ENCODE results near the gene ITPKA. TPM values are rescaled to one million over a fixed set of nuclear protein-coding genes. Genes with fewer than 3 reads are reported as not detected.

Gene ITPKA
- polyA plus RNA-seq, 1 of the 3 experiments (the other 2 are of a cell fraction): 2.2 TPM

DNA sequence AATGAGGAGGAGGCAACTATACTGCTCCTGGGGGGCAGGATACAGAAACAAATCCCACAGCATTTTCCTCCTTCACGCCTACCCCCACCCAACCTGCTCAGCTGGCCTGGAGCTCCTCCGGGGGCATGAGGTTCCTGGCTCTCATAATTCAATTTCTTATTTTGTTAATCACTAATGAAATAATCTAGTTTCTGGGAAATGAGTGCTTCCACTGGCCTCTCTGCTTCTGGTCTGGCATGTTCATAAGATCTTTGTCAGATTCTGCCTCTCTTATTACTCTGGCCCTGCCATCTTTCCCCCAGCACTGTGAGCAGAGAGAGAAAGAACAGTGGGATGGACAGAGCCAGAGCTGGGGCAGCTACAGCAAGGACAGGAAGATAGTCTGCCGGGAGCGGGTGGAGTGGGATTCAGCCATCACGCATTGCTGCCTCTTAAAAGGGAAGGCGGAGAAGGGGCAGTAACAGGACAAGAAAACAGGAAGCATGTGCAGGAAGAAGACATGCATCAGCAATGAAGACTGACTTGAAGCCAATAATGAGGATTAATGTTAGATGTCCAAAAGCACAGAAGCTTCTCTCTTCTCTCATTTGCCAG lies 36.8 kb downstream of the ITPKA start:
- Histone ChIP-seq H4K20me1 (ENCODE audit: insufficient read depth) (no peaks in the 10 kb centered on the region), H3K4me3 (ENCODE audit: low read depth in 2 of 2, low read length in 1 of 2) (no peak overlapping the region), H2AFZ (ENCODE audit: low read depth) (no peak overlapping the region), H3K36me3 (replicated peaks in 1 of 2; ENCODE audit: control insufficient read depth in 1 of 2, insufficient read depth in 2 of 2, low read length in 1 of 2) (peaks cover 17 to 46% of the 10 kb centered on the region in 2 experiments), H3K79me2 (ENCODE audit: insufficient read depth) (no peaks in the 10 kb centered on the region), H3K4me2 (no peak overlapping the region), H3F3A (replicated peaks; ENCODE audit: insufficient read depth) (no peaks in the 10 kb centered on the region), H3K9ac (no peak overlapping the region), H3K9me2 (no peaks in the 10 kb centered on the region), H3K27me3 (ENCODE audit: insufficient read depth) (no peaks in the 10 kb centered on the region), H3K9me3 (no peaks in the 10 kb centered on the region), H3K4me1 (ENCODE audit: control insufficient read depth in 1 of 2, insufficient read depth in 2 of 2, low read depth in 1 of 2, low read length in 1 of 2) (peaks cover 0 to 43% of the 10 kb centered on the region in 2 experiments; a peak in 1 of 4 replicates), H3K27ac (ENCODE audit: low read depth in 2 of 2, low read length in 1 of 2) (peak overlapping the region in 1 of 2 experiments; percentile 92; a peak in 2 of 4 replicates)
- CTCF ChIA-PET: interaction anchor here (0.6 to 2.0 kb wide), 4 partner anchors 14 to 130 kb away, joined by 3 to 8 read pairs (median 5); partner anchors contain the start of genes LTK, MGA and RPAP1
- TF ChIP-seq MXI1 (IDR thresholded peaks at IDR 0.05; ENCODE audit: low read depth, low read length) (peak; percentile 63), RAD21 (IDR thresholded peaks at IDR 0.05; ENCODE audit: low read length) (no peak), RCOR1 (IDR thresholded peaks at IDR 0.05; ENCODE audit: low read length) (peak; percentile 81), GATA2 (CRISPR knock-in tag; IDR thresholded peaks at IDR 0.05) (no peak), EP300 (IDR thresholded peaks at IDR 0.05; ENCODE audit: borderline replicate concordance in 1 of 2, low read depth in 1 of 2, low read length in 1 of 2) (peak in 1 of 2 experiments; percentile 82; a peak in 2 of 4 replicates), SMC3 (IDR thresholded peaks at IDR 0.05; ENCODE audit: low read depth, low read length) (no peak)
- WGBS (ENCODE audit: low lambda C conversion rate): 71% methylated on average over 6 of the region's 6 CpGs
- POLR2A ChIA-PET: interaction anchor here (0.8 to 2.0 kb wide), 2 partner anchors 12 to 14 kb away, joined by 3 to 8 read pairs; partner anchors contain the start of gene RPAP1
- peak; percentile 66 for DNase-seq

- H3K4me2 ChIP-seq: no peak overlapping the region
- H3K9ac ChIP-seq: no peak overlapping the region
- H4K20me1 ChIP-seq (ENCODE audit: insufficient read depth): no peaks in the 10 kb centered on the region
- H3F3A ChIP-seq (replicated peaks; ENCODE audit: insufficient read depth): peaks cover 5% of the 10 kb centered on the region
- TF ChIP-seq, protein P1, sequence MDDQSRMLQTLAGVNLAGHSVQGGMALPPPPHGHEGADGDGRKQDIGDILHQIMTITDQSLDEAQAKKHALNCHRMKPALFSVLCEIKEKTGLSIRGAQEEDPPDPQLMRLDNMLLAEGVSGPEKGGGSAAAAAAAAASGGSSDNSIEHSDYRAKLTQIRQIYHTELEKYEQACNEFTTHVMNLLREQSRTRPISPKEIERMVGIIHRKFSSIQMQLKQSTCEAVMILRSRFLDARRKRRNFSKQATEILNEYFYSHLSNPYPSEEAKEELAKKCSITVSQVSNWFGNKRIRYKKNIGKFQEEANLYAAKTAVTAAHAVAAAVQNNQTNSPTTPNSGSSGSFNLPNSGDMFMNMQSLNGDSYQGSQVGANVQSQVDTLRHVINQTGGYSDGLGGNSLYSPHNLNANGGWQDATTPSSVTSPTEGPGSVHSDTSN (IDR thresholded peaks at IDR 0.05): no peak
- TF ChIP-seq, protein P2, sequence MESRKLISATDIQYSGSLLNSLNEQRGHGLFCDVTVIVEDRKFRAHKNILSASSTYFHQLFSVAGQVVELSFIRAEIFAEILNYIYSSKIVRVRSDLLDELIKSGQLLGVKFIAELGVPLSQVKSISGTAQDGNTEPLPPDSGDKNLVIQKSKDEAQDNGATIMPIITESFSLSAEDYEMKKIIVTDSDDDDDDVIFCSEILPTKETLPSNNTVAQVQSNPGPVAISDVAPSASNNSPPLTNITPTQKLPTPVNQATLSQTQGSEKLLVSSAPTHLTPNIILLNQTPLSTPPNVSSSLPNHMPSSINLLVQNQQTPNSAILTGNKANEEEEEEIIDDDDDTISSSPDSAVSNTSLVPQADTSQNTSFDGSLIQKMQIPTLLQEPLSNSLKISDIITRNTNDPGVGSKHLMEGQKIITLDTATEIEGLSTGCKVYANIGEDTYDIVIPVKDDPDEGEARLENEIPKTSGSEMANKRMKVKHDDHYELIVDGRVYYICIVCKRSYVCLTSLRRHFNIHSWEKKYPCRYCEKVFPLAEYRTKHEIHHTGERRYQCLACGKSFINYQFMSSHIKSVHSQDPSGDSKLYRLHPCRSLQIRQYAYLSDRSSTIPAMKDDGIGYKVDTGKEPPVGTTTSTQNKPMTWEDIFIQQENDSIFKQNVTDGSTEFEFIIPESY (IDR thresholded peaks at IDR 0.05; ENCODE audit: borderline replicate concordance, low read depth): no peak
- no peak for TF ChIP-seq CHD2 (IDR thresholded peaks at IDR 0.05; ENCODE audit: low read length, partially characterized antibody)
- TF ChIP-seq RXRA (IDR thresholded peaks at IDR 0.05; ENCODE audit: borderline replicate concordance, low read depth): no peak
- TF ChIP-seq FOXM1 (IDR thresholded peaks at IDR 0.05; ENCODE audit: low read depth): no peak
- no peak for TF ChIP-seq RFX5 (IDR thresholded peaks at IDR 0.05; ENCODE audit: low read length)
- TF ChIP-seq TAF1 (IDR thresholded peaks at IDR 0.05; ENCODE audit: borderline replicate concordance, low read depth, low read length): no peak
- no peak for TF ChIP-seq YY1 (IDR thresholded peaks at IDR 0.05; ENCODE audit: low read depth)
- TF ChIP-seq RAD21 (IDR thresholded peaks at IDR 0.05; ENCODE audit: low read length): no peak
- TF ChIP-seq JUND (IDR thresholded peaks at IDR 0.05): no peak
- no peak for TF ChIP-seq SMC3 (IDR thresholded peaks at IDR 0.05; ENCODE audit: low read depth, low read length)
- no peak for TF ChIP-seq NRF1 (IDR thresholded peaks at IDR 0.05; ENCODE audit: low read depth, low read length)
- no peaks in the 10 kb centered on the region for H3K9me3 ChIP-seq
- no peak overlapping the region for H3K4me3 ChIP-seq (ENCODE audit: low read depth in 2 of 2, low read length in 1 of 2)
- H3K36me3 ChIP-seq (replicated peaks in 1 of 2; ENCODE audit: control insufficient read depth in 1 of 2, insufficient read depth in 2 of 2, low read length in 1 of 2): peaks cover 14 to 28% of the 10 kb centered on the region in 2 experiments
- H3K9me2 ChIP-seq: no peaks in the 10 kb centered on the region
- no peaks in the 10 kb centered on the region for H3K27me3 ChIP-seq (ENCODE audit: insufficient read depth)
- H2AFZ ChIP-seq (ENCODE audit: low read depth): no peak overlapping the region
- ChIA-PET POLR2A (no interaction called here), CTCF (interaction anchor here (1.6 kb wide), 2 partner anchors 22 to 70 kb away, joined by 5 to 7 read pairs; no protein-coding TSS in a partner anchor)
- H3K79me2 ChIP-seq (ENCODE audit: insufficient read depth): peaks cover 10% of the 10 kb centered on the region
- no peak for DNase-seq
- whole genome bisulfite sequencing (ENCODE audit: low lambda C conversion rate): 85% methylated on average over 1 of the region's 1 CpG
- H3K4me1 ChIP-seq (ENCODE audit: control insufficient read depth in 1 of 2, insufficient read depth in 2 of 2, low read depth in 1 of 2, low read length in 1 of 2): peaks cover 7 to 22% of the 10 kb centered on the region in 2 experiments; a peak in 2 of 4 replicates
- H3K27ac ChIP-seq (ENCODE audit: low read depth in 2 of 2, low read length in 1 of 2): no peak overlapping the region; a peak in 1 of 4 replicates
Observed at GRCh38 chr15:41535544-41535943, 41.9 kb downstream of the ITPKA start.
